H9 (cell line): ENCODE data around the gene ARID3A. TPM values are rescaled to one million over a fixed set of nuclear protein-coding genes. Genes with fewer than 3 reads are reported as not detected.

Experiments used
- DNase-seq: peaks from one replicate; pipeline ENCODE4 v3.0.0-alpha.2; 2017
- H2AFZ ChIP-seq: one replicate; pipeline ENCODE4 v1.6.1; 2013; ENCODE audit warnings: mild to moderate bottlenecking, low read length, control low read depth, moderate library complexity
- H2AK5ac ChIP-seq: 2 replicates; pipeline ENCODE4 v1.6.1; 2013; ENCODE audit warnings: low read length, control low read depth, mixed read lengths; ENCODE audit not compliant: insufficient read length
- H2BK120ac ChIP-seq: one replicate; pipeline ENCODE4 v1.6.1; 2013; ENCODE audit warnings: low read depth, mild to moderate bottlenecking, low read length, control low read depth, inconsistent platforms; ENCODE audit not compliant: poor library complexity, severe bottlenecking
- H2BK12ac ChIP-seq: 2 replicates; pipeline ENCODE4 v1.6.1; 2013; ENCODE audit warnings: low read length, control low read depth, mixed read lengths, low read depth; ENCODE audit not compliant: insufficient read length
- H2BK15ac ChIP-seq: 2 replicates; pipeline ENCODE4 v1.6.1; 2013; ENCODE audit warnings: low read depth, low read length, control low read depth
- H2BK20ac ChIP-seq: one replicate; pipeline ENCODE4 v1.6.1; 2013; ENCODE audit warnings: low read depth, mild to moderate bottlenecking, low read length, control low read depth, inconsistent platforms; ENCODE audit not compliant: poor library complexity, severe bottlenecking
- H2BK5ac ChIP-seq: 2 replicates; pipeline ENCODE4 v1.6.1; 2013; ENCODE audit warnings: low read length, control low read depth, mixed read lengths; ENCODE audit not compliant: insufficient read length
- H3K14ac ChIP-seq: 2 replicates; pipeline ENCODE4 v1.6.1; 2013; ENCODE audit warnings: low read length, control low read depth; ENCODE audit not compliant: insufficient read depth
- H3K18ac ChIP-seq: 2 replicates; pipeline ENCODE4 v1.6.1; 2013; ENCODE audit warnings: low read depth, mild to moderate bottlenecking, mixed read lengths, low read length, control low read depth; ENCODE audit not compliant: insufficient read length
- H3K23ac ChIP-seq: 2 replicates; pipeline ENCODE4 v1.6.1; 2013; ENCODE audit warnings: low read length, control low read depth, mixed read lengths, low read depth; ENCODE audit not compliant: insufficient read length
- H3K23me2 ChIP-seq: 2 replicates; pipeline ENCODE4 v1.6.1; 2013; ENCODE audit warnings: low read depth, mild to moderate bottlenecking, mixed read lengths, low read length, control low read depth; ENCODE audit not compliant: insufficient read length, poor library complexity, severe bottlenecking
- H3K27ac ChIP-seq: 2 replicates; pipeline ENCODE4 v1.5.1; 2013; ENCODE audit warnings: low read length, control low read depth, mixed read lengths, low read depth; ENCODE audit not compliant: insufficient read length
- H3K27me3 ChIP-seq: 2 replicates; pipeline ENCODE4 v1.6.1; 2013; ENCODE audit warnings: low read length, control low read depth, inconsistent platforms; ENCODE audit not compliant: insufficient read depth
- H3K4ac ChIP-seq: 2 replicates; pipeline ENCODE4 v1.6.1; 2013; ENCODE audit warnings: low read depth, mild to moderate bottlenecking, control low read depth, inconsistent platforms, low read length, moderate library complexity
- H3K4me1 ChIP-seq: 2 replicates; pipeline ENCODE4 v1.6.1; 2013; ENCODE audit warnings: low read length, control low read depth, inconsistent platforms; ENCODE audit not compliant: insufficient read depth
- H3K4me2 ChIP-seq: 2 replicates; pipeline ENCODE4 v1.6.1; 2013; ENCODE audit warnings: low read length, control low read depth, mixed read lengths; ENCODE audit not compliant: insufficient read length, insufficient read depth
- H3K56ac ChIP-seq: 2 replicates; pipeline ENCODE4 v1.6.1; 2013; ENCODE audit warnings: low read depth, mild to moderate bottlenecking, mixed read lengths, low read length, control low read depth; ENCODE audit not compliant: insufficient read length
- H3K79me1 ChIP-seq: 2 replicates; pipeline ENCODE4 v1.6.1; 2013; ENCODE audit warnings: low read depth, mild to moderate bottlenecking, moderate library complexity, low read length, control low read depth, inconsistent platforms; ENCODE audit not compliant: insufficient read depth, poor library complexity, severe bottlenecking
- H3K79me2 ChIP-seq: 2 replicates; pipeline ENCODE4 v1.6.1; 2013; ENCODE audit warnings: low read length, control low read depth, inconsistent platforms; ENCODE audit not compliant: insufficient read depth
- H3K9ac ChIP-seq: 2 replicates; pipeline ENCODE4 v1.6.1; 2013; ENCODE audit warnings: low read length, control low read depth, mixed read lengths; ENCODE audit not compliant: insufficient read length; ENCODE audit errors: extremely low read depth
- H3K9me3 ChIP-seq: one replicate; pipeline ENCODE4 v1.6.1; 2013; ENCODE audit warnings: low read depth, low read length, inconsistent platforms; ENCODE audit not compliant: control insufficient read depth
- H3T11ph ChIP-seq: one replicate; pipeline ENCODE4 v1.6.1; 2013; ENCODE audit warnings: mild to moderate bottlenecking, low read length, control low read depth, inconsistent platforms
- H4K20me1 ChIP-seq: one replicate; pipeline ENCODE4 v1.6.1; 2013; ENCODE audit not compliant: control insufficient read depth, insufficient read length, insufficient read depth
- H4K5ac ChIP-seq: 2 replicates; pipeline ENCODE4 v1.6.1; 2013; ENCODE audit warnings: low read depth, mild to moderate bottlenecking, mixed read lengths, low read length, control low read depth; ENCODE audit not compliant: insufficient read length
- H4K8ac ChIP-seq: replicated peaks from 2 replicates; pipeline ENCODE4 v1.6.1; 2013; ENCODE audit warnings: low read length, control low read depth, mixed read lengths, low read depth; ENCODE audit not compliant: insufficient read length
- H4K91ac ChIP-seq: 2 replicates; pipeline ENCODE4 v1.6.1; 2013; ENCODE audit warnings: low read depth, mild to moderate bottlenecking, moderate library complexity, mixed read lengths, low read length, control low read depth; ENCODE audit not compliant: insufficient read length
- H3K27ac Mint-ChIP-seq, 3 experiments: 2 replicates in 2 of 3; 3 replicates in 1 of 3; pipeline ENCODE4 v1.8.0; 2020 to 2021; ENCODE audit warnings: mixed read lengths in 3 of 3, mild to moderate bottlenecking in 1 of 3, moderate library complexity in 1 of 3
- H3K27me3 Mint-ChIP-seq: 2 replicates; pipeline ENCODE4 v1.8.0; 2021; ENCODE audit warnings: low read depth, mild to moderate bottlenecking, moderate library complexity, mixed read lengths
- H3K36me3 Mint-ChIP-seq, 3 experiments: 2 replicates in 2 of 3; 3 replicates in 1 of 3; pipeline ENCODE4 v1.8.0; 2020 to 2021; ENCODE audit warnings: low read depth in 3 of 3, mixed read lengths in 3 of 3; ENCODE audit not compliant: insufficient read depth in 1 of 3
- H3K4me1 Mint-ChIP-seq, 2 experiments: 2 replicates each; pipeline ENCODE4 v1.8.0; 2020; ENCODE audit warnings: mixed read lengths in 2 of 2
- H3K4me3 Mint-ChIP-seq, 2 experiments: 2 replicates in 1 of 2; 3 replicates in 1 of 2; pipeline ENCODE4 v1.8.0; 2020 to 2021; ENCODE audit warnings: mild to moderate bottlenecking in 2 of 2, mixed read lengths in 2 of 2, moderate library complexity in 1 of 2
- H3K9me3 Mint-ChIP-seq, 2 experiments: 2 replicates in 1 of 2; 3 replicates in 1 of 2; pipeline ENCODE4 v1.8.0; 2020; ENCODE audit warnings: mild to moderate bottlenecking in 2 of 2, mixed read lengths in 2 of 2, moderate library complexity in 1 of 2
- WGBS: extraction: QIAGEN DNeasy Blood & Tissue Kit; methylation state at CpG from one replicate; pipeline ENCODE4 v1.1.7; 2013; ENCODE audit warnings: missing lambda C conversion rate, low lambda C conversion rate, mixed read lengths; ENCODE audit not compliant: insufficient read length; ENCODE audit errors: extremely low coverage; 5-methylcytosine and 5-hydroxymethylcytosine counted together
- total RNA-seq: library from RNA; stranded (reverse); gene quantifications from 2 replicates; pipeline ENCODE4 v1.2.1, GENCODE V29; 2021
- TF ChIP-seq, protein P1 (sequence below): fragments of 200-600 bp; sonication (generic); conservative IDR thresholded peaks from 3 replicates; pipeline ENCODE4 v1.8.0; 2021; ENCODE audit warnings: antibody characterized with exemption, mild to moderate bottlenecking

The ARID3A gene
- total RNA-seq, 1 experiment from 2014 or later: 98.3 TPM

DNA sequence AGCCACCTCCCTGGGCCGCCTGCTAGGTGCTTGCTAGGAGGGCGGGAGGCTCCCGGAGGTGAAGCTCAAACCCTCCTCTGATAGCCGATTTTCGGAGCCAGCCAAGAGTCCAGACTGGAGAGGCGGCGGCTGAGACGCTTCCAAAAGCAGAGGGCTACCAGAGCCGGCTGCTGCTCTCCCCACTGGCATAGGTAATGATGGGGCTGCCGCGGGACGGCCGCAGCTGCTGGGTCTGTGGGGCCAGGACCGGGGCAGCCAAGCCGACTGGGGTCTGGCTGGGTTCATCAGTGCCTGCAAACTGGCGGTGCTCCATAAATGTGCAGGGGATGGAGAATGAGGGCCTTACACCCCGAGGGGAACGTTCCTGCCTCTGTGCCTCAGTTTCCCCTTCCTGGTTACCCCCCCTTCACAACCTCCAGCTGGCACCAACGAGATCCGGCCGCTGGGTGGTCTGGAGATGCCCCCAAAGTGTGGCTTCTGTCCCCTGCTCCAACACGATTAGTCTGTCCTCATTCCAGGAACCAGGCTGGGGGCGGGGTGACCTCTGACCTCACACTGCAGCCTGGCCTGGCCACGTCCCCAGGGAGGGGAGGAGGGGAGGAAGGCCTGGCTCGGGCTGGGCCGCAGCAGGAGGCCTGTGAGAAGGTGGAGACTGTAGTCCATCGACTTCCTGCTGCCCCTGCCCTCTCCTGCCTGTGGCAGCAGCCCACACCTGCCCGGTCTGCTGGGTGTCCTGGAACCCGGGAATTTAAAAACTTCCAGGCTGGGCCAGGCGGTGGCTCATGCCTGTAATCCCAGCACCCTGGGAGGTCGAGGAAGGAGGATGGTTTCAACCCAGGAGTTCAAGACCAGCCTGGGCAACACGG is 54.5 kb downstream of the ARID3A start:
- no CpG with 5 or more reads among the region's 32 CpGs for WGBS
- peaks cover 7% of the 10 kb centered on the region for H3K23me2 ChIP-seq
- H3K4me1 ChIP-seq: no peaks in the 10 kb centered on the region
- H2BK12ac ChIP-seq: no peak overlapping the region
- Mint-ChIP-seq H3K27me3 (peaks cover 2% of the 10 kb centered on the region; the same call in 1 of the 2 replicates), H3K27ac (peak overlapping the region; percentile 65 to 93 (median 92); a peak in 5 of 7 replicates), H3K4me1 (peaks cover 7 to 23% of the 10 kb centered on the region in 2 experiments), H3K36me3 (peaks cover 0 to 5% (median 0%) of the 10 kb centered on the region in 3 experiments; a peak in 3 of 7 replicates), H3K4me3 (0 out of 5 replicates have a peak overlapping the region, but pooled peaks of 1 of the 2 experiments have one; percentile 12), H3K9me3 (no peaks in the 10 kb centered on the region)
- H4K91ac ChIP-seq: no peak overlapping the region
- TF ChIP-seq, protein P1, sequence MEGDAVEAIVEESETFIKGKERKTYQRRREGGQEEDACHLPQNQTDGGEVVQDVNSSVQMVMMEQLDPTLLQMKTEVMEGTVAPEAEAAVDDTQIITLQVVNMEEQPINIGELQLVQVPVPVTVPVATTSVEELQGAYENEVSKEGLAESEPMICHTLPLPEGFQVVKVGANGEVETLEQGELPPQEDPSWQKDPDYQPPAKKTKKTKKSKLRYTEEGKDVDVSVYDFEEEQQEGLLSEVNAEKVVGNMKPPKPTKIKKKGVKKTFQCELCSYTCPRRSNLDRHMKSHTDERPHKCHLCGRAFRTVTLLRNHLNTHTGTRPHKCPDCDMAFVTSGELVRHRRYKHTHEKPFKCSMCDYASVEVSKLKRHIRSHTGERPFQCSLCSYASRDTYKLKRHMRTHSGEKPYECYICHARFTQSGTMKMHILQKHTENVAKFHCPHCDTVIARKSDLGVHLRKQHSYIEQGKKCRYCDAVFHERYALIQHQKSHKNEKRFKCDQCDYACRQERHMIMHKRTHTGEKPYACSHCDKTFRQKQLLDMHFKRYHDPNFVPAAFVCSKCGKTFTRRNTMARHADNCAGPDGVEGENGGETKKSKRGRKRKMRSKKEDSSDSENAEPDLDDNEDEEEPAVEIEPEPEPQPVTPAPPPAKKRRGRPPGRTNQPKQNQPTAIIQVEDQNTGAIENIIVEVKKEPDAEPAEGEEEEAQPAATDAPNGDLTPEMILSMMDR: no peak
- H3K4me2 ChIP-seq: no peak overlapping the region
- H3K79me2 ChIP-seq: no peaks in the 10 kb centered on the region; the same call in 1 of the 2 replicates
- no peak overlapping the region for H3K4ac ChIP-seq
- DNase-seq: peak; percentile 87
- no peak overlapping the region for H3K14ac ChIP-seq
- H3T11ph ChIP-seq: no peak overlapping the region
- no peak overlapping the region for H3K18ac ChIP-seq
- no peak overlapping the region for H2BK20ac ChIP-seq
- H2BK120ac ChIP-seq: no peak overlapping the region
- H2BK5ac ChIP-seq: no peak overlapping the region
- H4K8ac ChIP-seq: no peak overlapping the region
- H3K9me3 ChIP-seq: no peaks in the 10 kb centered on the region
- no peak overlapping the region for H3K23ac ChIP-seq
- no peak overlapping the region for H2BK15ac ChIP-seq
- no peak overlapping the region for H3K56ac ChIP-seq
- H3K79me1 ChIP-seq: no peaks in the 10 kb centered on the region
- H4K20me1 ChIP-seq: no peaks in the 10 kb centered on the region
- H2AK5ac ChIP-seq: no peak overlapping the region
- H3K27me3 ChIP-seq: no peaks in the 10 kb centered on the region
- H2AFZ ChIP-seq: no peak overlapping the region
- no peak overlapping the region for H3K9ac ChIP-seq
- no peak overlapping the region for H3K27ac ChIP-seq
- no peak overlapping the region for H4K5ac ChIP-seq
